ENCODE data around the gene TBKBP1.

Gene TBKBP1

DNA sequence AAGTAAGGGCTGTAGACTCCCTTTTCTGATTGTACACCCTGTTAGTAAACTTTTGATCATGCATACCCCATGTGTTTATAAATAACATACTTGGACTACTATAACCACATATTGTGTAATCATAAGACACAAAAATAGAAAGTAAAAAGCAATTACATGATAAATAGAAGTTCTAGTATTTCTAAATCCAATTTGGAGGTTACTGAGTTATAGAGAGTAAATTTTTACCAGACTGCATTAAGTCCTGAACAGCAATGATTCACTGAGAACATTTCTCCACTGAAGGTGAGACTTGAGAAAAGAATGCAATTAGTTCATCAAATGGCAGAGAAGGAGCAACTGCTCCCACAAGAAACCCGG is 7.7 kb upstream of the TBKBP1 start:
- TF ChIP-seq GABPA (IDR thresholded peaks at IDR 0.05; ENCODE audit: low read depth) (no peak), POLR2AphosphoS5 (IDR thresholded peaks at IDR 0.05; ENCODE audit: low read depth) (no peak), SPI1 (IDR thresholded peaks at IDR 0.05; ENCODE audit: borderline replicate concordance, low read depth) (no peak)
- TF ChIP-seq, protein P1, sequence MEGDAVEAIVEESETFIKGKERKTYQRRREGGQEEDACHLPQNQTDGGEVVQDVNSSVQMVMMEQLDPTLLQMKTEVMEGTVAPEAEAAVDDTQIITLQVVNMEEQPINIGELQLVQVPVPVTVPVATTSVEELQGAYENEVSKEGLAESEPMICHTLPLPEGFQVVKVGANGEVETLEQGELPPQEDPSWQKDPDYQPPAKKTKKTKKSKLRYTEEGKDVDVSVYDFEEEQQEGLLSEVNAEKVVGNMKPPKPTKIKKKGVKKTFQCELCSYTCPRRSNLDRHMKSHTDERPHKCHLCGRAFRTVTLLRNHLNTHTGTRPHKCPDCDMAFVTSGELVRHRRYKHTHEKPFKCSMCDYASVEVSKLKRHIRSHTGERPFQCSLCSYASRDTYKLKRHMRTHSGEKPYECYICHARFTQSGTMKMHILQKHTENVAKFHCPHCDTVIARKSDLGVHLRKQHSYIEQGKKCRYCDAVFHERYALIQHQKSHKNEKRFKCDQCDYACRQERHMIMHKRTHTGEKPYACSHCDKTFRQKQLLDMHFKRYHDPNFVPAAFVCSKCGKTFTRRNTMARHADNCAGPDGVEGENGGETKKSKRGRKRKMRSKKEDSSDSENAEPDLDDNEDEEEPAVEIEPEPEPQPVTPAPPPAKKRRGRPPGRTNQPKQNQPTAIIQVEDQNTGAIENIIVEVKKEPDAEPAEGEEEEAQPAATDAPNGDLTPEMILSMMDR (IDR thresholded peaks at IDR 0.05; ENCODE audit: insufficient read depth, low read length), result no peak
- TF ChIP-seq, protein P2, sequence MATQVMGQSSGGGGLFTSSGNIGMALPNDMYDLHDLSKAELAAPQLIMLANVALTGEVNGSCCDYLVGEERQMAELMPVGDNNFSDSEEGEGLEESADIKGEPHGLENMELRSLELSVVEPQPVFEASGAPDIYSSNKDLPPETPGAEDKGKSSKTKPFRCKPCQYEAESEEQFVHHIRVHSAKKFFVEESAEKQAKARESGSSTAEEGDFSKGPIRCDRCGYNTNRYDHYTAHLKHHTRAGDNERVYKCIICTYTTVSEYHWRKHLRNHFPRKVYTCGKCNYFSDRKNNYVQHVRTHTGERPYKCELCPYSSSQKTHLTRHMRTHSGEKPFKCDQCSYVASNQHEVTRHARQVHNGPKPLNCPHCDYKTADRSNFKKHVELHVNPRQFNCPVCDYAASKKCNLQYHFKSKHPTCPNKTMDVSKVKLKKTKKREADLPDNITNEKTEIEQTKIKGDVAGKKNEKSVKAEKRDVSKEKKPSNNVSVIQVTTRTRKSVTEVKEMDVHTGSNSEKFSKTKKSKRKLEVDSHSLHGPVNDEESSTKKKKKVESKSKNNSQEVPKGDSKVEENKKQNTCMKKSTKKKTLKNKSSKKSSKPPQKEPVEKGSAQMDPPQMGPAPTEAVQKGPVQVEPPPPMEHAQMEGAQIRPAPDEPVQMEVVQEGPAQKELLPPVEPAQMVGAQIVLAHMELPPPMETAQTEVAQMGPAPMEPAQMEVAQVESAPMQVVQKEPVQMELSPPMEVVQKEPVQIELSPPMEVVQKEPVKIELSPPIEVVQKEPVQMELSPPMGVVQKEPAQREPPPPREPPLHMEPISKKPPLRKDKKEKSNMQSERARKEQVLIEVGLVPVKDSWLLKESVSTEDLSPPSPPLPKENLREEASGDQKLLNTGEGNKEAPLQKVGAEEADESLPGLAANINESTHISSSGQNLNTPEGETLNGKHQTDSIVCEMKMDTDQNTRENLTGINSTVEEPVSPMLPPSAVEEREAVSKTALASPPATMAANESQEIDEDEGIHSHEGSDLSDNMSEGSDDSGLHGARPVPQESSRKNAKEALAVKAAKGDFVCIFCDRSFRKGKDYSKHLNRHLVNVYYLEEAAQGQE (IDR thresholded peaks at IDR 0.05; ENCODE audit: insufficient replicate concordance, low read depth), result no peak
- H3K4me3 ChIP-seq (replicated peaks; ENCODE audit: insufficient read depth, low read length), result no peak overlapping the region
- DNase-seq (ENCODE audit: low read depth in 1 of 2, low spot score in 1 of 2), result no peak
- no peaks in the 10 kb centered on the region for H3K27me3 ChIP-seq (ENCODE audit: insufficient read depth, poor library complexity, severe bottlenecking)
- H3K27ac ChIP-seq (replicated peaks), result no peak overlapping the region

DNA sequence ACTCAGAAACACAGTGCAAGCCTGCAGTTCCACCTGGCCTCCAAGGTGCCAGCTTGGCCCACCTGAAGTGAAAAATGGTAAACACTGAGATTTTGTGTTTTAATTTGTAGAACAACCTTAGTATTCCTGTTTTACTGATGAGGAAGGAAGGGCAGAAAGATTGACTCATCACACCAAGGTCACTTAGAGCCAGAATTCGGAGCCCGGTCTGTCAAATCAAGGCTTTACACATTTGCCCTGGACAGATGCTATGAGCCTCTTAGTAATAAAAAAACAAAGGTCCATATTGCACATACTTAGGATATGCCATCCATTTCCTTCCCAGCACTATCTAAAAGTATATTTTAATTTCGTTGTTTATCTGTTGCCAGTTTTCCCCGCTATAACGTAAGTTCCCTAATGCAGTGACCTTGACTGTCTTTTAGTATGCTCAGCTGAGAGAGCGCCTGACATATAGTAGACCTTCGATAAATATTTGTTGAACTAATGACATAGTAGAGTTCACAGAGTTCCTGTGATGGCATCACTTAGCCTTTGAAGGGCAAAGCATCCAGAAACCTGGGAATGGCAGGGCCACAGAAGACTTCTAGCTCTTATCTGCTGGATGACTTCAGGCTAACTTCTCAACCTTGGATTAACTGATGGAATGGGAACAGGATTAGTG is 7.2 kb upstream of the TBKBP1 start:
- TF ChIP-seq, protein P2 (IDR thresholded peaks at IDR 0.05; ENCODE audit: insufficient replicate concordance, low read depth), result no peak
- no peak for TF ChIP-seq POLR2AphosphoS5 (IDR thresholded peaks at IDR 0.05; ENCODE audit: low read depth)
- no peak for TF ChIP-seq SPI1 (IDR thresholded peaks at IDR 0.05; ENCODE audit: borderline replicate concordance, low read depth)
- no peak for TF ChIP-seq GABPA (IDR thresholded peaks at IDR 0.05; ENCODE audit: low read depth)
- TF ChIP-seq, protein P1 (IDR thresholded peaks at IDR 0.05; ENCODE audit: insufficient read depth, low read length), result no peak
- no peak overlapping the region for H3K4me3 ChIP-seq (replicated peaks; ENCODE audit: insufficient read depth, low read length)
- no peak overlapping the region for H3K27ac ChIP-seq (replicated peaks)
- DNase-seq (ENCODE audit: low read depth in 1 of 2, low spot score in 1 of 2), result no peak
- no peaks in the 10 kb centered on the region for H3K27me3 ChIP-seq (ENCODE audit: insufficient read depth, poor library complexity, severe bottlenecking)

DNA sequence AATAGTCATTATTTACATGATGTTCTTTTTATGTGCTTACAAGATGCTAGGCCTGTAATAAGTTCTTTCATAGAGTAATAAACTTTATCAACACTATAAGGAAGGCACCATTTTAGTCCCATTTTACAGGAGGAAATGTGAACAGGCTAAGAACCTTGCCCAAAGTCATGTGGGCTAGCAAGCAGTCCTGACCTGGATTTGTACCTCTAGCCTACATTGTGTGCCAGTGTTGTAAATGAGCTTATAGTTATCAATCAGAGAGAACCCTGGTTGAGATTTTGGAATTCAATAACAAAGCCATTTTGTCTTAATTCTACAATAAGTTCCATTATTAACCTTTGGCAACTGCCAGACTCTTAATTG is 6.7 kb upstream of the TBKBP1 start:
- TF ChIP-seq, protein P2 (IDR thresholded peaks at IDR 0.05; ENCODE audit: insufficient replicate concordance, low read depth), result no peak
- TF ChIP-seq POLR2AphosphoS5 (IDR thresholded peaks at IDR 0.05; ENCODE audit: low read depth) (no peak), GABPA (IDR thresholded peaks at IDR 0.05; ENCODE audit: low read depth) (no peak), SPI1 (IDR thresholded peaks at IDR 0.05; ENCODE audit: borderline replicate concordance, low read depth) (no peak)
- TF ChIP-seq, protein P1 (IDR thresholded peaks at IDR 0.05; ENCODE audit: insufficient read depth, low read length), result no peak

More for the DNA sequence above, 6.7 kb upstream of the TBKBP1 start:
- DNase-seq (ENCODE audit: low read depth in 1 of 2, low spot score in 1 of 2), result no peak
- Histone ChIP-seq H3K27me3 (ENCODE audit: insufficient read depth, poor library complexity, severe bottlenecking) (no peaks in the 10 kb centered on the region), H3K4me3 (replicated peaks; ENCODE audit: insufficient read depth, low read length) (no peak overlapping the region), H3K27ac (replicated peaks) (no peak overlapping the region)

Data from HL-60 (cell line).